Erythroblast (primary cell): ENCODE measurements around the gene CGREF1.

Experiments
- GATA1 ChIP-seq: IDR thresholded peaks from 2 replicates; pipeline ENCODE4 v1.6.1; 2011; ENCODE audit warnings: low read depth, mild to moderate bottlenecking, control low read depth, low read length, moderate library complexity
- POLR2A ChIP-seq: IDR thresholded peaks from 2 replicates; pipeline ENCODE4 v1.6.1; 2011; ENCODE audit warnings: mild to moderate bottlenecking, low read length

GRCh38 chr2:27122791-27123190, 3.9 kb upstream of the CGREF1 start:
- TF ChIP-seq POLR2A (no peak), GATA1 (no peak)
